HEK293T (cell line): ENCODE results near the gene MORF4L1.

Source experiments
- ARNT ChIP-seq: fragments of 450-650 bp; IDR thresholded peaks from 2 replicates; pipeline ENCODE4 v1.6.1; 2017; ENCODE audit warnings: mild to moderate bottlenecking
- CTBP1 ChIP-seq: fragments of 450-650 bp; IDR thresholded peaks from 2 replicates; pipeline ENCODE4 v1.6.1; 2016; ENCODE audit warnings: borderline replicate concordance
- FOXM1 ChIP-seq: fragments of 450-650 bp; IDR thresholded peaks from 2 replicates; pipeline ENCODE4 v1.6.1; 2017; ENCODE audit warnings: mild to moderate bottlenecking, borderline replicate concordance
- HDGF ChIP-seq: fragments of 450-650 bp; IDR thresholded peaks from 2 replicates; pipeline ENCODE4 v1.6.1; 2017; ENCODE audit warnings: antibody characterized with exemption, borderline replicate concordance
- LEF1 ChIP-seq: fragments of 450-650 bp; IDR thresholded peaks from 2 replicates; pipeline ENCODE4 v1.6.1; 2017; ENCODE audit warnings: mild to moderate bottlenecking, borderline replicate concordance
- NFRKB ChIP-seq: fragments of 450-650 bp; IDR thresholded peaks from 2 replicates; pipeline ENCODE4 v1.6.1; 2016; ENCODE audit warnings: mild to moderate bottlenecking, moderate library complexity
- SP1 ChIP-seq: fragments of 450-650 bp; IDR thresholded peaks from 2 replicates; pipeline ENCODE4 v1.6.1; 2017
- SUZ12 ChIP-seq: fragments of 450-650 bp; IDR thresholded peaks from 2 replicates; pipeline ENCODE4 v1.6.1; 2016; ENCODE audit warnings: mild to moderate bottlenecking
- TARDBP ChIP-seq: fragments of 450-650 bp; IDR thresholded peaks from 2 replicates; pipeline ENCODE4 v1.6.1; 2016
- ZNF384 ChIP-seq: fragments of 450-650 bp; IDR thresholded peaks from 2 replicates; pipeline ENCODE4 v1.6.1; 2016

GRCh38 chr15:78853500-78853899 lies 19.2 kb upstream of the MORF4L1 start:
- TF ChIP-seq TARDBP (no peak), CTBP1 (no peak), HDGF (no peak), FOXM1 (no peak), ZNF384 (no peak), ARNT (no peak), NFRKB (no peak), LEF1 (no peak), SP1 (no peak), SUZ12 (no peak)
